Coronary artery (tissue), 2 donors: ENCODE measurements around the gene KRT75.

Experiments
- DNase-seq: peaks from one replicate; pipeline ENCODE4 v3.0.0-alpha.2; 2017; ENCODE audit warnings: low spot score
- H3K27ac ChIP-seq, 2 donors: fragments of 200-600 bp; sonication (generic); one replicate each; pipeline ENCODE4 v1.5.1; 2016 to 2019
- H3K4me3 ChIP-seq: fragments of 200-600 bp; sonication (generic); 2 replicates; pipeline ENCODE4 v1.5.1; 2016; ENCODE audit warnings: mild to moderate bottlenecking, moderate library complexity
- TF ChIP-seq, protein P1 (sequence below): fragments of 200-600 bp; sonication (generic); IDR thresholded peaks from one replicate; pipeline ENCODE4 v1.5.1; 2019; ENCODE audit warnings: antibody characterized with exemption

KRT75 gene

DNA sequence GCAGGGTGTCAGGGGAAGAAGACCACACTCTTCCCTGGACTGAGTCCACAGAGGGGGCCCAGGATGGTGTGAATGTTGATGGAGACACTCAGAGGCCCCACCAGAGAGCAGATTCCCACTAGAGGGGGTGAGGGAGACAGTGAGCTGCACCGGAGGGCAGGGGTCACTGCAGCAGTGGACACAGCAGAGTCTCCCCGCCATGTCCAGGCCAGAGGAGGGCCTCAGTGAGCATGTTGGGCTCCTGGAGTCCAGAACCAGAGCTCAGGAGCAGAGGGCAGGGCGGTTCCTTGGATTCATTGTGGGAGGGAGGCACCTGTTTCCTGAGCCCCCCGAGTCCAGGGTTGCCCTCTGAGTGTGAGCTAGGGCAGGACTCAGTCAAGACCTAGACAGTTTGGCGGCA is 26.3 kb downstream of the KRT75 start:
- TF ChIP-seq, protein P1, sequence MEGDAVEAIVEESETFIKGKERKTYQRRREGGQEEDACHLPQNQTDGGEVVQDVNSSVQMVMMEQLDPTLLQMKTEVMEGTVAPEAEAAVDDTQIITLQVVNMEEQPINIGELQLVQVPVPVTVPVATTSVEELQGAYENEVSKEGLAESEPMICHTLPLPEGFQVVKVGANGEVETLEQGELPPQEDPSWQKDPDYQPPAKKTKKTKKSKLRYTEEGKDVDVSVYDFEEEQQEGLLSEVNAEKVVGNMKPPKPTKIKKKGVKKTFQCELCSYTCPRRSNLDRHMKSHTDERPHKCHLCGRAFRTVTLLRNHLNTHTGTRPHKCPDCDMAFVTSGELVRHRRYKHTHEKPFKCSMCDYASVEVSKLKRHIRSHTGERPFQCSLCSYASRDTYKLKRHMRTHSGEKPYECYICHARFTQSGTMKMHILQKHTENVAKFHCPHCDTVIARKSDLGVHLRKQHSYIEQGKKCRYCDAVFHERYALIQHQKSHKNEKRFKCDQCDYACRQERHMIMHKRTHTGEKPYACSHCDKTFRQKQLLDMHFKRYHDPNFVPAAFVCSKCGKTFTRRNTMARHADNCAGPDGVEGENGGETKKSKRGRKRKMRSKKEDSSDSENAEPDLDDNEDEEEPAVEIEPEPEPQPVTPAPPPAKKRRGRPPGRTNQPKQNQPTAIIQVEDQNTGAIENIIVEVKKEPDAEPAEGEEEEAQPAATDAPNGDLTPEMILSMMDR: no peak
- DNase-seq: no peak
- no peak overlapping the region for H3K4me3 ChIP-seq
- no peak overlapping the region for H3K27ac ChIP-seq

DNA sequence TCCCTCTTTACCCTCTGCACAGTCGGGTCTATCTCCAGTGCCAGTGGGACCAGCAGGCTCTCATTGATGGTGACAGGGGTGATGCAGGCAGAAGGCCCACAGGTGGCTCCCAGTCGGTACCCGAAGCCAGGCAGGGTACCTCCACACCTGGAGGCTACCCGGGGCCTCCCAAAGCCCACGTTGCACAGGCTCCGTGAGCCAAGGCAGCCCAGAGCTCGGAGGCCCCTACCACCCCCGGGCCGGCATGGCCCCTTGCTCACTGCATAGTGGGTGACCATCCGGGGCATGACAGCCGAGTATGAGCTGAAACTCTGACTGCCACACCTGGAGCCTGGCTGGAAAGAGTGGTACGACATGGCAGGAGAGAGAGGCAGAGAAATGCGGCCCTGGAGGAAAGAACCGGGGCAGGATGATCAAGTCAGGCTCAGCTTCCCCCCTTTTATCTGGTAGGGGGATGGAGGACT is 28.2 kb downstream of the KRT75 start, which contains the start of gene KRT82:
KRT82 (minus strand) TSS at position 414 of the 464 bp plus-strand sequence; CDS start at position 356, 58 bp downstream.
- TF ChIP-seq, protein P1: no peak

DNA sequence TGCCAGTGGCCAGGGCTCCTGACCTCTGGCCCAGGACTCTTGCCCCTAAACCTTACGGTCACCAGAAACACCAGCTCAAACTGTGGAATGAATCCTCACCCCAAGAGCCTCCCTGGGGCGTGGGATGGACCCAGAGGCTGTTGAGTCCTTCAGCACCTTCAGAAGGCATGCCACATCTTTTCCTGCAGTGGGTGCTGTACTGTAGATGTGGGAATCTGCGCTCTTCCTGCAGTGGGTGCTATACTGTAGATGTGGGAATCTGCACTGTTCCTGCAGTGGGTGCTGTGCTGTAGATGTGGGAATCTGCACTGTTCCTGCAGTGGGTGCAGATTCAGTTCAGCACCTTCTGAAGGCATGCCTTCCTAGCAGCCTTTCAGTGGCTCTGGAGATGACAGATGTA is 29.2 kb downstream of the KRT75 start:
- no peak overlapping the region for H3K27ac ChIP-seq
- H3K4me3 ChIP-seq: no peak overlapping the region
- no peak for DNase-seq
- TF ChIP-seq, protein P1: no peak

More for the DNA sequence above, 28.2 kb downstream of the KRT75 start, which contains the start of gene KRT82:
- Histone ChIP-seq H3K4me3 (no peak within 1 kb of the TSS), H3K27ac (no peak within 1 kb of the TSS)
- DNase-seq: no peak

DNA sequence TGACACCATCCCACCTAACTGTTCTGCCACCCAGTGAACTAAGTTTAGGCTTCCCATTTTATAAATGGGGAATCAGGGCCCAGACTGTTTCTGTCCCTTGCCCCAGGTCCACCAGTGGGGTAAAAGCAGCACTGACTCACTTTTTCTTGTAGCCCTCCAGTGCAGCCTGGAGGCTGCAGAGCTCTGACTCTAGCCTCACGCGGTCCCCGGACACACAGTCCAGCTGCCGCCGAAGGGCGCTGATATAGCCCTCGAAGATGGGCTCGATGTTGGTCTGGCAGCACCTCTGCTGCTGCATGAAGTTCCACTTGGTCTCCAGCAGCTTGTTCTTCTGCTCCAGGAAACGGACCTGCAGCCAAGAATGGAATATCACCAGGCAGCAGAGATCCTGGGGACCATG is 30.6 kb downstream of the KRT75 start:
- TF ChIP-seq, protein P1: no peak
- H3K4me3 ChIP-seq: no peak overlapping the region
- H3K27ac ChIP-seq: no peak overlapping the region
- no peak for DNase-seq

DNA sequence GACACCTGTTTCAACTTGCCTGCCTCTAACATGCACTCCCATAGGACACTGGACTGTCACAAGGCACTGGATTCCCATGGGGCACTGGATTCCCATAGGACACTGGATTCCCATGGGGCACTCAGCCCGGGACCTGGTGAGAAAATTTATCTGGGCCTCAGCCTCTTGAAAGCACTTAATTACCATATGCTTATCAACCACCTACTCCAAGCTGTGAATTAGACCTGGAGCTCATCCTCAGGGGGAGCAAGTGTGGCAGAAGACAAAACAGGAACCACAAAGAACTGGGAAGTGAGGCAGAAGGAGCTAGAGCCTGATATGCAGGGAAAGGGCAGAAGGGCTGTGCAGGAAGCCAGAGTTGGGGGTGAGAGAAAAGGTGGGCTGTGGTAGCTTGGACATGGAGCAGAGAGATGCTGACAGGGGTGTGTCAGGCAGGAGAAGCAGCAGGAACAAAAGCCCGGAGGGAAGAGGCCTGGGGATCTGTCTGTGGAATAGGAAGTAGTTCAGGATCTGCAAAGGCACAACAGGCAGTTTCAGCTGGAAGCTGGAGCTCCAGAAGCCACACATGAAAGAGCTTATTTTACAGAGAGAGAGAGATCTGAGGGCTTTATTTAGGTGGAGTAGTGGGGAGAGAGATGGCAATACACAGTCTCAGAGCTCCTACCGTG is 31.2 kb downstream of the KRT75 start:
- H3K4me3 ChIP-seq: no peak overlapping the region
- TF ChIP-seq, protein P1: no peak
- H3K27ac ChIP-seq: no peak overlapping the region
- no peak for DNase-seq

DNA sequence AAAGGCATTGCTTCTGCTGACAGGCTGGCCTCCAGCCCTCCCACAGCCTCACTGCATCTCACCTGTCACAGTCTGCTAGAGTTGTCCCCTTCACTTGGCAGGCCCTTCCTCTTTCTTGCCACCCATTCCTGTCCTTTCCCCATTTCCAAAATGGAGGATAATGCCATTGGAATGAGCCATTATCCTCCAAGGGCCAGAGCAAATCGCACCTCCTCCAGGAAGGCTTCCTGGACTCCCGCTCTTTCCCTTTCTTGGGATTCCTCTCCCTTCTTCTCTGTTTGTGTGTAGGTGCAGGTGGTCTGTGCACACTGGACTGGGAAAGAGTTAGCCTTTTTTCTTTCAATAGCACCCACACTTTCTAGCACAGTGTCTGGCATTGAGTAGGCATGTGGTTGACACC is 31.8 kb downstream of the KRT75 start:
- H3K27ac ChIP-seq: no peak overlapping the region
- DNase-seq: no peak
- TF ChIP-seq, protein P1: no peak
- no peak overlapping the region for H3K4me3 ChIP-seq

DNA sequence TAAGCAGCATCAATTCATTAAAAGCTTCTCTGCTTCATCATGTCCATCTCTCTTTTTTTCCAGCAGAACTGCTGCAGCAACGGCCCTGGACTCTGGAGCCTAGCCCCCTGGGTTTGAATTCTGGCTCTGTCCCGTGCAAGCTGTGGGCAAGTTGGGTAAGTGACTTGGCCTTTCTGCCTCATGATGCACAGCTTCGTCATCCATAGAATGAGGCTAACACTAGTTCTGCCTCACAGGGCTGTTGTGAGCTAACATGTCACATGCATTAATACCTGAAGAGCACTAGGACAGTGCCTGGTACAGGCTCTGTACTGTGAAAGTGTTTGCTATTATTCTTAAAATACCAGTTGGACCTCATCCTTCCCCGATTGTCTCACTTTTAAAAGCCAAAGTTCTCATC is 32.2 kb downstream of the KRT75 start:
- DNase-seq: no peak
- TF ChIP-seq, protein P1: no peak
- no peak overlapping the region for H3K27ac ChIP-seq
- no peak overlapping the region for H3K4me3 ChIP-seq
